GM12892 (cell line): ENCODE results near the gene KCNA5.

Experiments
- POLR2A ChIP-seq: IDR thresholded peaks from 2 replicates; pipeline ENCODE4 v1.6.1; 2011; ENCODE audit warnings: low read depth, low read length, control low read depth
- POLR2AphosphoS5 ChIP-seq: IDR thresholded peaks from 2 replicates; pipeline ENCODE4 v1.6.1; 2011; ENCODE audit warnings: low read depth, low read length, control low read depth

DNA sequence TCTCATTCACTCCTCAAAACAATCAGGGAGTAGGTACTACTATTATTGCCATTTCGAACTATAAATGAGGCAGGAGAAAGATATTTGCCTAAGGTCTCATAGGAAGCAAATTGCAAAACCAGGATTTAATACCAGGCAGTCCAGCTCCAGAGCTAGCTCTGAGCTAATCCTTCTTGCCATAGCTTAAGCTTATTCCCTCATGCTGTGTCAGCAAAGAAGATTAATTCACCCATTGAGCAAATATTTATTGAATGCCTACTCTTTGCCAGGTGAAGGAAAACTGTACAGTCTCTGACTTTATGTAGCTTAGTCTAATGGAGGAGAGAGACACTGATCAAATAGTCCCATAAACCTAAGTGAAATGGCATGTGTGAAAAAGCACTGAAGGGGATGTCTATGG is 19.5 kb downstream of the KCNA5 start:
- no peak for TF ChIP-seq POLR2AphosphoS5
- TF ChIP-seq POLR2A: no peak
